GM19463 (cell line): ENCODE data around the gene MBNL2.

Experiments
- ATAC-seq: cut with Tn5 transposase; IDR thresholded peaks from one replicate; pipeline ENCODE4 v1.9.1; 2021; ENCODE audit warnings: mild to moderate bottlenecking, moderate library complexity; ENCODE audit not compliant: unreplicated experiment

MBNL2 gene

DNA sequence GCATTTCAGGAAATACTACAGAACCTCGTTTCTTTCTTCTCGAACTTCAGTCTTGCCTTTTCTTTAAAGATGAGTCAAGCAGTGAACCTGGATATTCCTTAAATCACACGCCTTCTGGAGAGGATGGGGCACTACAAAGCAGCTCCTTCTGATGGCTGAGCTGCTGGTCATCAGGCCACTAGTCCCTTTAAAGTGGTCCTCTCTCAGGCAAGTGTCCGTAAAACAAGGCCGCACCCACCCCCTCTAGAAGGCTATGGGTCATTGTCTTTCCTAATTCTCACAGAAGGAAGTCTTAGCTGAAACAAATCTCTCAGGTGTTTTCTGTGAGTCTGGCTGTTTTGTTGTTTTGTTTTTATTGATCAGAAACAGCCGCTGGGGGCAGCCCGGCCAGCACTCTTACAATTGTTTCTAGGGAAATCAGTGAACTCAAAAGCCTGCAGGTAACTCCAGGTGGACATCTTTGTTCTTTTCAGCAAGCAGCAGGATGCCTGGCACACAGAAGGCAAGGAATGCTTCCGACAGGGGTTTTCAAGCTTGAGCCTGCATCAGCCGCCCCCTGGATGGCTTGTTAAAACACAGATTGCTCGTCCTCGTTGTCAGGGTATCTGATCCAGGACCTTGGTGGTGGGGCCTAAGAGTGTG lies 45.4 kb downstream of the MBNL2 start:
- no peak for ATAC-seq

DNA sequence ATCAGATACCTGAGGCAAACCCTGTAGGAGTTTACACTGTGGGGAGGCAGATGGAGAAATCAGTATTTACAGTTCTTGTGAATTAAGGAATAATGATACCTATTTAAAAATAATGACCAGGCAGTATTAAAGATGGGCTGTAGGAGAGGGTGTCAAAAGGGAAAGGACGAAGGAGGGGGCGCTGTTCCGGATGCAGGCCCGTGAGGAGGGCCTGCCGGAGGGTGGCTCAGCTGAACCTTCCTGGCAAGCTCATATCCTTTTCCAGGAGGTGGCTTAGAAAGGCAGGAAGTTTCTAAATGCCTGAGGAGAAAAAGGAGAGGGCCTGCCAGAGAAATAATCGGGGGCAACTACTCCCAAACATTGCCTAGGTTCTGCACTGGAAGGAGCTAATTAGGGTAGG lies 46.6 kb downstream of the MBNL2 start:
- ATAC-seq: no peak

DNA sequence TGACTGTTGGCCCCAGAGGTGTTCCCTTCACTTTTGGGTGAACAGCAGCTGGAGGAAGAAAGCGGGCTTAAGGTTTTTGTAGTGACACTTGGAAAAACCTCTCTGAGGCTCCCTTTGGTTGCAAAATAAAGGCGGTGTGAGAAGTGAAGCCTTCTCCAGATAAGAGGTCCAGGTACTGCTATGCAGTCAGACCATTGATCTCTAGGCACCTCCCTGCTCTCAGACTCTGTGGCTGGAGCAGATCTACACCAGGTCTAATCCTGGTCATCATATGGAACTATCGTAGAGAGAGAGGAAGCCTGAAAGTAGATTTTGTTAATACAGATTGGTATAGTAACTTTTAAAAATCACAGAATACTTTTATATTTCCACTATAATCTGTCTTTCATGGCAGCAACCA lies 47.5 kb downstream of the MBNL2 start:
- no peak for ATAC-seq

DNA sequence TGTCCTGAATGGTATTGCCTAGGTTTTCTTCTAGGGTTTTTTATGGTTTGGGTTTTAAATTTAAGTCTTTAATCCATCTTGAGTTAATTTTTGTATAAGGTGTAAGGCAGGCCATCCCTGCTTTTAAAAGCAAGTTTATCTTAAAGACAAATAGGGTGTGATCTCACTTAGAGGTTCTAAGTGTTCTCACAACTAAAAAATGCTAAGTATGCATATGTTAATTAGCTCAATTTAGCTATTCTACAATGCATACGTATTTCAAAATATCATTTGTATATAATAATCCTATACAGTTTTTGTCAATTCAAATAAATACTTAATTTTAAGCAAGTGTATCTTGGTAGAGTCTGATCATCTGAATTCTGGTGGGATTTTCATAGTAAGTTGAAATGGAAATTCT lies 50.4 kb downstream of the MBNL2 start:
- no peak for ATAC-seq

DNA sequence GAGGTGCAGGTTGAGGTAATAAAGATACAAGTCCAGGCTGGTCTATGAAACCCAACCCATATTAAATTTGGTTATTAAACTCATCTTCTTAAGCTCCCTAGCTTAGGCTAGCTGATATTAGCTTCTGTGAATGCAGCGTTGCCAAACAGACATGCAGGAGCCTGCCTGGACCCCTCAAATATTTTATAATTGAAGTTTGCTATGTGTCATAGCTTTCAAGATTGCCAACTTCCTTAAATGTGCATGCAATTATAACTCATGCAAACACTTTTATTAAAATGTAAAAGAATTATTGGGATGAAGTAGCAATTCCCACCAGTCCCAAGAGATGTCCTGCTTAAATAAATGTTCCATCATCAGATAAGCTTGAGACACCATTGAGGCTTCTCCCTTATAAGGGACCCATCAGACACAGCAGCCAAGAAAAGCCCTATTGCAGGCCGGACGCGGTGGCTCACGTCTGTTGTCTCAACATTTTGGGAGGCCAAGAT lies 51.3 kb downstream of the MBNL2 start:
- ATAC-seq: no peak

DNA sequence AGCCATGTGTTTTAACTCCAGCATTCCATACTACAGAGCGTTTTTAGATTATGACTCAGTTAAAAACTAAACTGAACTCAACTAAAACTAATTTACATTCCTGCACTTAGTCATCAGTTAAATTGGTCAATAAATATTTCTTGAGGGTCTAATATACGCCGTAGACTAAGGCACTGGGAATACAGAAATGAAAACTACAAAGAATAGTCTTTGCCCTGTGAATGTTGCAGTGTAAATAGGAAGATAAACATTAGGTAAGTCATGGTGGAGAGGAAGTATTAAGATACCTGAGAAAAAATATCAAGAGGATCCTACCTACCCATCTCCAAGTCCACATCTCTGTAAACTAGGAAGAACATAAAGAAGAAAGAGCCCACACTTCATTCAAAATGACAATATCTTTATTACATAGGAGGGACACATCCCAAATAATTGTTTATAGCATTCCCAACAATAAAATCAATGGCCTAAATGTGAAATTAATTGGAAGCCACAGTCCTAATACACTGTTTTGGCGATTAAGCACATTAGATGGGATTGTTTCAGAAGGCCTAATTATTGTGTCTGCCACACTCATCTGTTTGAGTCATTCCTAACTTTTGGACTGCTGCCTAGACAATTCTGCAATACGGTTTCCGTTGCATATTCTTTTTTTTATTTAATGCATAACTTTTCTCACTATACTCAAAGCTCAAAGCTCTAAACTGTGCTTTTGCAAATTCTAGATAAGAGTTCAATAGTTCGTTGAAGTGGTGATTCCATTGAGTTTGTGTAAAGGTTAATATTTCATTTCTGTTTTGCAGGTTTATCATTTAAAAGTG lies 52.9 kb downstream of the MBNL2 start:
- ATAC-seq: peak; percentile 45

DNA sequence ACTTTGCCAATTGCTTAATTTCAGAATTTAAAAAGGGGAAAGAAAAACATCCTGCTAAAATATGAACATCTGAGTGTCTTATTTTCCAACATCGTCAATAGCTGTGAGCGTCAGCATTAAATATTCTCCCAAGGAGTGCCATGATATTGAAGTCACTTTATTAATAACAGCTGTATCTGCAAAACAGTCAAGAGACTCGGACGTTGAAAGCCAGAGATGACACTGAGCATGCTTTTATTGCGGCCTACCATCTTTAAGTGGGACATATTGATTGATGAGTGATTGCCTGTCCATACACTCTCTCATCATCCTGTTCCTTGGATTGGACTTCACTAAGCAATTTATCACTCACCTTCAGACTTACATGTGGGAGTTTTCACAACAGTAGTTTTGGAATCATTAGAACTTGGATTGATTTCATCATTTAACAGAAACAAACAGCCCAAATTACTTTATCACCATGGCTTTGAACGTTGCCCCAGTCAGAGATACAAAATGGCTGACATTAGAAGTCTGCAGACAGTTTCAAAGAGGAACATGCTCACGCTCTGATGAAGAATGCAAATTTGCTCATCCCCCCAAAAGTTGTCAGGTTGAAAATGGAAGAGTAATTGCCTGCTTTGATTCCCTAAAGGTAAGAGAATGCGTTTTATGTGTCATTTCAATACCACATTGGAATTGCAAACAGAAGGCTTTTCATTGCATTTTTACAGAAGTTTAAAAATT lies 53.8 kb downstream of the MBNL2 start:
- ATAC-seq: no peak

DNA sequence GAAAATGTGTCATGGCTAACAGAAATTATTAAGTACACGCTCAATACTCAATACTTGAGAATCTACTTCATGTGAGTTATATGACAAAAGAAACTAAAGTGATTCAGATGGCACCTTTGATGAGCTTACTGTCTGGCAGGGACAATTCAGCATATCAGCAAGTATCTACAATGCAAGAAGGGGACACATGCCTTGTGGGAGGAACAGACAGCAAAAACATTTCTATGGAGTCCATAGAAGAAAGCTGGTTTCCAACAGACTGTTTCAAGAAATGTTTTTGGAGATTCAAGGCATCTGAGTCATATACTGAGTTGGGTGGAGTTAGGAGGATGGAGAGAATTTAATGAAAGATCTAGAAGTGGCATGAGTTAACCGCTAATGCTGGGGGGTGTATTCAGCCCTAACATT lies 54.7 kb downstream of the MBNL2 start:
- no peak for ATAC-seq

DNA sequence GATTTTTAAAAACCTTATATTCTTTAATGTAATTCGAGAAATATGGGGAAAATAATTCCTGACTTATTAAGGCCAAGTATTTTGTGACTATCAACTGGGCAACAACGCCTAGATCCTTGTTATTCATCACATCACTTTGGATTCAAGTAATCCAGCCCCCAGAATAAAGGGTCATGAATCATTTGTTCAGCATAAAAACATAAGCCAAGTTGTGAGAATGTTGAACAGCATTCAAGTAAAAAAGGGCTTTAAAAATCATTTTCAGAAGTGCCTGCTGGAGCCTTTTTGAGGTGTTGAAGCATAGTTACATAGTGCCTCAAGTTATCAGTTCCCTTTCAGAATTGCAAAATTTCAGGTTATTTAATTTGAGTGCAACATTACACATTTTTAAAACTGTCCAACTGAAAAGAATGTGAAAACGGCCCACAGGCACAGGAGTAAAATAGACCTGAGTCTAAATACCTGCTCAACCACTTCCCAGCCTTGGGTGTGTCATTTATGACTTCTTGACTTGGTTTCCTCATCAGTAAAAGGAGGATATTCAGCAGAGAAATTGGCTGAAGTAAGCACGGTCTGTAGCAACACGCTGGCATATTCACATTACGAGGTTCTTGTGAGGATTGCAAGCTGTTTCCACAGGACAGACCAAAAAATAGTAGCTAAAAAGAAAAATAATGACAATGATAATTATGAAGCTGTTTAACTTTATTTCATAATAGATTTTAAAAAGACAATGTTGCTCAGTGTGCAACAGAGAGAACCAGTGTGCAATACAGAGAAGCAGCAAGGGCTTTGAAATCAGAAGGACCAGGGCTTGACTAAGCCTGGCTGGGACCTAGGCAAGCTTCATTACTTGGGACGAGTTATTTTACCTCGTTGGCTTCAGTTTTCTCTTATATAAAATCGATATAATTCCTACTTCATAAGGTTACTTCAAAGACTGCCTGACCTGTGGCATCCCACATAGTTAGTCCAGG lies 56.6 kb downstream of the MBNL2 start:
- ATAC-seq: no peak

DNA sequence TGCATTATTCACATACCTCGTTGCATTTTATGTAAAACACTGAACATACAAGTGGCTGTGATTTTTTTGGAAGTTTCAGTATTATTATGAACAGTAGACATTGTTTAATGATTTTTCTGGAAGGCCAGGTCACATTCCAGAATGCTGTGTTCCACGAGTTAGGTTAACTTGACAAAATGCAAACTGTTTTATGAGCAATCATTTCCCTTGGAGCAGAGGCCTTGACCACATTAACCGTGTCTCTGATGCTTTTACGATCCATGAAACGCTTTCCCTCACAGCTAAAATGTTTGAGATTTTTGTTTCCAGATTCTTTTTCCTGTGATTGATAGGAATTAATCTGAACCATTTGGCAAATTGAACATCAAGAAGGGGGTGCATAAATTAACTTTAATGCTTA lies 57.8 kb downstream of the MBNL2 start:
- no peak for ATAC-seq

DNA sequence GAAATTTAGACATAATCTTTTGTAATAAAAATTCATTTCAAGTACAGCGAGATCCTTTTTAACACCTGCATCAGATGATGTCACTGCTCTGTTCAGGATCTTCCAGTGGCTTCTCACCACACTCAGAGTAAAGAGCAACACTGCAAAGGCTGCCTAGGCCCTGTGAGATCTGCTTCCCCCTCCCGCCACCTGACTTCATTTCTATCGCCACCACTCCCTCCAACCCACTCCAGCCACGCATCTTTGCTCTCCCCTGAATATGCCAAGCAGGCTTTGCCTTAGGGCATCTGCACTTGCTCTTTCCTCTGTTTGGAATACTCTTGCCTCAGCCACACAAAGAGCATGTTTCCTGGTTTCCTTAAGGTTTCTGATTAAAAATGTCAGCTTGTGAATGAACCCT lies 58.3 kb downstream of the MBNL2 start:
- ATAC-seq: no peak

DNA sequence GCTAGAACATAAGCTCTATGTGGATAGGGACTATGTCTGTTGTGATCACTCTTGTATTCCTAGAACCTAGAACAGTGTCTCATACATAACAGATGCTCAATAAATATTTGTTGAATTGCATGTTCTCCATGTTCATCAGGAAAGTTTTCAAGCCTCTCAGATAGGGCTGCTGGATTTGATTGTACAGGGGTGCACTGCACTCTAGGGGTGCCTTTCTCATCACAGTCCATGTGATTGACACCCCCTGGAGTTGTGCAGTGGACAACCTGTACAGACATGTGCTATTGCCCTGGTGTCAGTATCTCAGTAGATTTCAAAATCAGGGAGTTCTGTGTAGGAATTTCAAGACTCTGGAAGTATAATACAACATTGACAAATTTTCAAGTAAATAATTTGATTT lies 58.9 kb downstream of the MBNL2 start:
- ATAC-seq: no peak

DNA sequence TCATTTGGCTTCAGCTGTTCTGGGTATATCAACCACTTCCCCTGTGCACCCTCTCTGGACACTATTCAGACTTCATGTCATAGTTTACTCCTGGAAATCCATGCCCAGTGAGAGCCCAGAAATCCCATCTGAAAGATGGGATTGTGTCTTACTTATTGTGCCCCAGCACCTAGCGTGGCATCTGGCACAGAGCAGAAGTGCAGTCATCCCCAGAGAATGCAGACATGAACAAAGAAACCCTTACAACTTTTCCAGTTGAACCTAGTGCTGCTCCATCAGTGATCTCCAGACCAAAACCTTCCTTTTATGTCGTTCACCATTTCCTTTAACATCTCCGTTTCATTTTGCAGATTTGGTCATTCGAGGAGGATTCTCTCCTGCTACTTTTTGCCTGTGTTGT lies 60.6 kb downstream of the MBNL2 start:
- ATAC-seq: no peak

DNA sequence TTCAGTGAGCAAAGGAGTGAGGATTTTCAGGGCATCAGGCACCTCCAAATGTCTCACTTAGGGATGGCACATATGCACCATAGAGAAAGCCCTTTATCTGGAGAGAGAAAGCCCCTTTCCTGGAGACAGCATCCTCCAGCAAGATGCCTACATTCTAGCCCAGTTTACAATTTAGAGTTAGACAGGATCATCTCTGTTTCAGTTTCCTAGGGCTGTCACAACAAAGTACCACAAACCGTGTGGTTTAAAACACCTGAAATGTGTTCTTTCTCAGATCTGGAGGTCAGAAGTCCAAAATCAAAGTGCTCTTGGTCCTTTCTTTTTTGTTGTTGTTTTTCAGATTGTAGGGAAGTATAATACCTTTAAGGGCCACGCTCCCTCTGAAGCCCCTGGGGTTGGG lies 61.8 kb downstream of the MBNL2 start:
- no peak for ATAC-seq

DNA sequence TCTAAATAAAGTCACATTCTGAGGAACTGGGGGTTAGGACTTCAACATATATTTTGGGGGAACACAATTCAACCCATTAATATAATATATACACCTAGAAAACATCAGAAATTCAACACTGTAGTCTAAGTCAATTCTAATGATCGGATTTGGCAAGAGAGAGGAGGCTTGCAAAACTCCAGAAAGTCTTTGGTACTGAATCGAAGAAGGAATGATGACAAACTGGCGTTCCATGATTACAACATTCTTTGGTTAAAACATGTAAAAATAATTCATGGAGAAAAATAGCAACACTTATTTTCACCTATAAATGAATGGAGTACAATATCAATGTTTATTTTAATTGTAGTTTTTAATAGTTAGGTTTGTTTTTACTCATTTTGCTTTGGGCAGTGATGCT lies 62.4 kb downstream of the MBNL2 start:
- ATAC-seq: no peak

DNA sequence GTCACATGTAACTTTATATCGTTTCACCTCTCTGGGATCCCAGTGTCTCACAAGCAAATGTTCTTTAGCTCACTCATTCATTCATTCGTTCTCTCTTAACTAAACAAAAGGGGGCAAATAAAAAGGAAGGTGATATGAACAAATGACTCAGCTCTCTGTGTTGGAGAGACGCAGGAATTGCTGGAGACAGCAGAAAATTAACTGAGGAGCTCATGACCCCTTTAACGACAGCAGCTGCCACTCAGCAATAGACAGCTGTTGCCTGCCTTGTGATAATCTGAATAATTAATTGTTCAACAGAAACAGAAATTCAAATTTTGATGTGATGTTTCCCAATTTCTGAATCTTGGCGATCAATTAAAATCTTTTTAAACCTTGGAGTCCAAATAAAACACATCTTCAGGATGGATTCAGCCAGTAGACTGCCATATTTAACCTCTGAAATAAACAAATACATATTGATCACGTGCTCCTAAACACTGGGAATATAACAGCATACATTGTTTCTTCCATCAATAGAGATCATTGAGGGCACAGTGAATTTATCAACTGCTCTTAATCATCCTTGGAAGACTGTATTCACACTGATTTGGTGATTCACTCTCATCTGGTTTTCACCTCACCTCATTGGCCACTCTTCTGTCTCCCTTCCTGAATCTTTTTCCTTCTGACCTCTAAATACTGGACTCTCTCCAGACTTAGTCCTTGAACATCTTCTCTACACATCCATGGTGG lies 63.3 kb downstream of the MBNL2 start:
- ATAC-seq: no peak

DNA sequence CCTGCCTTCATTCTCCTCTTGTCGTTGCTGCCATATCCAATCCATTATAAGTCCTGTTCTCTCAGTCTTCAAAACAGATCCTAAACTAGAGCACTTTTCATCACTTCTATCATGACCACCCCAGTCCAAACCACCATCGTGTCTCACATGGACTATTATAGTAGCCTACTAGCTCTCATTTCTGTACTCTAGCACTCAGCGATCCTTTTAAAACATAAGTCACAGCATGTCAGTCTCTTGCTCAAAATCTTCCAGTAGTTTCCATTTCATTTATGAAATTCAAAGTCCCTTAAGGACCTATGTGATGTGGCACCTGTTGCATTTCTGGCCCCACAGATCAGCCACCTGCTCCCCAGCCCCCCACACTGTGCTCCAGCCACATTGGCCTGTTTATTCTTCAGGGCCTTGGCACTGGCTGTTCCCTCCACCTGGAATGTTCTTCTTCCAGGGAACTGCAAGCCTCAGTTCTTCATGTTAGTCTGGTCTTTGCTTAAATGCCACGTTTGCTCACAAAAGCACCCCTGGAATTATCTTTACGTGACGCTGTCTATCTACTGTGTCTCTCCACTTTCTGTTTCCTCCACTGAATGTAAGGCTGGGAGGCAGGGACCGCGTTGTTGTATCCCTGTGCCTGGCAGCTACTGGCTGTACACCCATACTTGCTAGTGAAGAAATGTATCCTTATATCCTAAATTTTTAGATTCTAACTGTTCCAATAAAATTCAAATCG lies 64.3 kb downstream of the MBNL2 start:
- ATAC-seq: no peak

DNA sequence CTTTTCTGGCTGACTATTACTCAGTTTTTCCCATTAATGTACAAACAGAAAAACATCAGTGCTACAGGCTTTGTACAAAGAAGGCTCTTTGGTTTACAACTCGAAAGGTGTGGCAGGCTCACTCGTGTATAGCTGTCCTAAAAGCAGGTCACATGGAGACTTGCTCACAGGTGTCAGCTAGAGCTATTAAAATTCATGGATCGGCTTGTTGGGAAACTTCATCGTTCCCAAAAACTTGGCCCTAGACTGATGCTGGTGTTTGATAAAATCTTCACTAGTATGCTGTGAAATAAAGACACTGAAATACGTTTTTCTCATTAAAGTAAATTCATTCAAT lies 64.9 kb downstream of the MBNL2 start:
- no peak for ATAC-seq

DNA sequence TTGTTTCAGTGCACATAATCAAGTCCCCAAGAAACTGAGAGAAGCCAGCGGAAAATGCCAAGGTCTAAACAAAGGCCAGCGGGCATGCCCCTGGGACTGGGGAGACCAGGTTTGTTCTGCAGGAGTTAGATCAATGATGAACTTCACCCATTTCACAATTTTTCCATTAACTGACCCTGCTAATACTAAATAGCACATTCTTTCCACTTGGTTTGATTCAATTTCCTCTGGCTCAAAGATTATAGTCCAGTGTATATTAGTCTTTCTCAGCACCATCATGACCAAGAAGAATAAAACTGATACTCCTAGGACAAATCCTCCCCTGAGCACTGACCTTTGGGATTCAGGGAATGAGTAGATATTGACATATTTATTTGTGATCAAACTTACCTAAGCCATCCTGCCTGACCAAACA lies 66.4 kb downstream of the MBNL2 start:
- no peak for ATAC-seq
